ENCODE measurements around the gene SLC26A11.

The SLC26A11 gene

DNA sequence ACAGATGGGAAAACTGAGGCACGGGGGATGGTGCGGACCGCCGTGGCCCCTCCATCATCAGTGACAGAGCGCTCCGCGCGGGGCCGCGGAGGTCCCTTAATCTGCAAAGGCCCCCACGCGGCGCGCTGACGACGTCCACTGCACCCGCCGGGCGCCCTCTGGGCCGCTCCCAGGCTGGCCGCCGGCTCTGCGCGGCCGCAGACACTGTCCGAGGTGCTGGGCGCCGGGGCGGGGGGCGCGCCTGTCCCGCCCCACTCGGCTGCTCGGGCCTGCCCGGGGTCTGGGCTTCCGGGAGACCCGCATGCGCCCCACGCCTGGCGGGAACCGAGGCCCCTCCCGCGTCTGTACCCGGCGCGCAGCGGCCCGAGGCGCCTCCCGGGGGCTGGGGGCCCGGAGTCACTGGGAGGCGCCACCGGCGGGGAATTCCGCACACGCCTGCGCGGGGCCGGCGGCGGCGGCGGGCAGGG is 39.9 kb downstream of the SLC26A11 start:
- Histone ChIP-seq H3K4me3 (ENCODE audit: low read depth, low read length) (peak overlapping the region; percentile 48), H3K27me3 (ENCODE audit: control insufficient read depth, insufficient read depth, low read length) (no peaks in the 10 kb centered on the region), H3K9ac (ENCODE audit: low read depth, low read length) (peak overlapping the region; percentile 24), H3K36me3 (ENCODE audit: control insufficient read depth, insufficient read depth, low read length) (peaks cover 12% of the 10 kb centered on the region), H3K4me1 (ENCODE audit: control insufficient read depth, insufficient read depth, low read length) (peaks cover 6% of the 10 kb centered on the region), H3K9me3 (ENCODE audit: control insufficient read depth, insufficient read depth, low read length) (no peaks in the 10 kb centered on the region)

DNA sequence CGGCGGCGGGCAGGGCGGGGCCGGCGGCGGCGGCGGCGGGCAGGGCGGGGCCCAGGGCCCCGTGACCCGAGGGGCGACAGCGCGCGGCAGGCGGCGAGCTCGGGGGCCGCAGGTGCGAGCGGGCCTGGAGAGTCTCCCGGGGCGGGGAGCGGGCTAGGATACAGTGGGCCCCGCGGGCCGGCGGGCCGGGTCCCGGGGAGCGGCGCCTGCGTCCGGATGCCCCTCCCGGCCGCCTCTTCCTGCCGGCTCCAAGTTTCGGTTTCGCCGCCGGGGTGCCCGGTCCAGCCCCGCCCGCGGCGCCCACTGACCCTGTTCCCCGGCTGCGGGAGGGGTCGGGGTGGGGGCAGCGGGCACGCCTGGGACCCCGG is 40.5 kb downstream of the SLC26A11 start, which contains the start of gene RNF213:
Gene RNF213 (plus strand): TSS at position 62 of the 368 bp plus-strand sequence. CDS start 2,830 bp downstream, outside the sequence.
- Histone ChIP-seq H3K27me3 (ENCODE audit: control insufficient read depth, insufficient read depth, low read length) (no peaks in the 10 kb centered on the region), H3K9me3 (ENCODE audit: control insufficient read depth, insufficient read depth, low read length) (no peaks in the 10 kb centered on the region), H3K4me1 (ENCODE audit: control insufficient read depth, insufficient read depth, low read length) (peaks cover 6% of the 10 kb centered on the region)

DNA sequence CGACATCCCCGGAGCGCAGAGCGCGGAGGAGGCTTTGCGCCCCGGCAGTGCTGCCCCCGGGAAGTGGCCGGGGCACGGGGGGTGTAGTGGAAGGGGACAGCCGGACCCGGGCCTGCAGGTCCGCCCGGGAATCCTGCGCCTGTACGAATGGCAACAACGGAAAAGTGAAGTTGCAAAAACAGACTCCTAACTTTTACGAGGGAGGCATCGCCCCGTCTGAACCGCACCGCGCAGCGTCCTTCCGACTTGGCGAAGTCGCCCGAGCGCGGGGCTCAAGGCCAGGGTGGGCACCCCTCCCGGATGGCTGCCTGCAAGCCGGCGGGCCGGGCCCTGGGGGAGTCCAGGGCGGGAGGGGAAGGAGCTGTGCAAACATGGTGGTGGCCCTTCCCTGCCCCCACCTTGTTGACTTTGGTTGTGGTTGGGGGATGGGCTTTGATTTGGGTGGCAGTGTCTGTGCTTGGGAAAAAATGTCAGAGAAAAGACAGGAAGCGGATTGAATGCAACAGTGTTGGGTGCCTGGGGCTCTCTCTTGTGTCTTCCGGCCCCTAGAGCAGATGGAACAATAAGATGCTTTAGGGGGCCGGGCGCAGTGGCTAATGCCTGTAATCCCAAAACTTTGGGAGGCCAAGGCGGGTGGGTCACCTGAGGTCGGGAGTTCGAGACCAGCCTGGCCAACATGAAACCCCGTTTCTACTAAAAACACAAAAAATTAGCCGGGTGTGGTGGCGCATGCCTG is 41.1 kb downstream of the SLC26A11 start:
- Histone ChIP-seq H3K27me3 (ENCODE audit: control insufficient read depth, insufficient read depth, low read length) (no peaks in the 10 kb centered on the region), H3K9me3 (ENCODE audit: control insufficient read depth, insufficient read depth, low read length) (no peaks in the 10 kb centered on the region), H3K4me3 (ENCODE audit: low read depth, low read length) (peak overlapping the region; percentile 71), H3K36me3 (ENCODE audit: control insufficient read depth, insufficient read depth, low read length) (peaks cover 15% of the 10 kb centered on the region), H3K9ac (ENCODE audit: low read depth, low read length) (peak overlapping the region; percentile 81), H3K4me1 (ENCODE audit: control insufficient read depth, insufficient read depth, low read length) (peaks cover 6% of the 10 kb centered on the region)

More for the DNA sequence above, 40.5 kb downstream of the SLC26A11 start, which contains the start of gene RNF213:
- peak within 1 kb of the TSS; percentile 71 for H3K4me3 ChIP-seq (ENCODE audit: low read depth, low read length)
- peak within 1 kb of the TSS; percentile 81 for H3K9ac ChIP-seq (ENCODE audit: low read depth, low read length)
- H3K36me3 ChIP-seq (ENCODE audit: control insufficient read depth, insufficient read depth, low read length) = peaks cover 14% of the 10 kb centered on the region

DNA sequence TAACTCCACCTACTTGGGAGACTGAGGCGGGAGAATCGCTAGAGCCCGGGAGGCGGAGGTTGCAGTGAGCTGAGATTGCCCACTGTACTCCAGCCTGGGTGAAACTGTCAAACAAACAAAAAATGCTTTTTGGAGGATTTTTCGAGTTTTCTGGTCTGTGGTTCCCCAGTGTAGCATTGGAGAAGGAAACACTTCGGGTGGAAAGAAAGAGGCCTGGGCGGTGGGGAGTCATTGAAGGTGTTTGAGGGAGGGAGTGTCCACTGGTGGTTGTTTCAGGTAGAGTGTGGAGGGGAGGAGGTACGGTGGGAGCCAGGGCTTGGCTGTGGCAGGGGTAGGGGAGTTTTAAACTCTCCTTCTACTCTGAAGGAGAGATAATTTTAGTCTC is 41.7 kb downstream of the SLC26A11 start:
- Histone ChIP-seq H3K4me1 (ENCODE audit: control insufficient read depth, insufficient read depth, low read length) (peaks cover 6% of the 10 kb centered on the region), H3K36me3 (ENCODE audit: control insufficient read depth, insufficient read depth, low read length) (peaks cover 15% of the 10 kb centered on the region), H3K27me3 (ENCODE audit: control insufficient read depth, insufficient read depth, low read length) (no peaks in the 10 kb centered on the region), H3K4me3 (ENCODE audit: low read depth, low read length) (peak overlapping the region; percentile 71), H3K9ac (ENCODE audit: low read depth, low read length) (peak overlapping the region; percentile 6), H3K9me3 (ENCODE audit: control insufficient read depth, insufficient read depth, low read length) (no peaks in the 10 kb centered on the region)

GRCh38 chr17:80262291-80262690 is 42.1 kb downstream of the SLC26A11 start:
- peak overlapping the region; percentile 71 for H3K4me3 ChIP-seq (ENCODE audit: low read depth, low read length)
- H3K9ac ChIP-seq (ENCODE audit: low read depth, low read length) = no peak overlapping the region
- peaks cover 6% of the 10 kb centered on the region for H3K4me1 ChIP-seq (ENCODE audit: control insufficient read depth, insufficient read depth, low read length)
- H3K36me3 ChIP-seq (ENCODE audit: control insufficient read depth, insufficient read depth, low read length) = peaks cover 15% of the 10 kb centered on the region
- no peaks in the 10 kb centered on the region for H3K27me3 ChIP-seq (ENCODE audit: control insufficient read depth, insufficient read depth, low read length)
- H3K9me3 ChIP-seq (ENCODE audit: control insufficient read depth, insufficient read depth, low read length) = no peaks in the 10 kb centered on the region

DNA sequence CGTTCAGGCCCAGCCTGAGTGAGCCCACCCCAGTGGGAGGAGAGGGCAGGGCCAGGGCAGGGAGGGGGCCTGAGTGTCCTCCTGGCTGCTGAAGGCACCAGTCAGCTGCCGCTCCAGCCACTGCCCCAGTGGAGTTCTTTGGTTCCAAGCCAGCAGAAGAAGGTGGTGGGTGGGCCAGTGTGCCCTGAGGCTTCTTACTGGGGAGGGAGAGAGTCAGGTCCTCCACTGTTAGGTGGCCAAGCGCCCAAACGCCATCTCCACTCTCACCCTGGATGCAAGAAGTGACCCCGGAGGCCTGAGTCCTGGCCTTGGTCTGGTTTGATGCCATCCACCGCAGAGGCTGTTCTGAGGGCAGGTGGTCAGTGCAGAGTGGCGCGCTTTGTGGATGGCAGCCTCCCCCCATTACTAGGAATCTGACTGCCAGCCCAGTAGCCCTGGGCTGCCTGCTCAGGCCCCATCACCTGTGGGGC is 42.6 kb downstream of the SLC26A11 start:
- Histone ChIP-seq H3K9ac (ENCODE audit: low read depth, low read length) (no peak overlapping the region), H3K9me3 (ENCODE audit: control insufficient read depth, insufficient read depth, low read length) (no peaks in the 10 kb centered on the region), H3K36me3 (ENCODE audit: control insufficient read depth, insufficient read depth, low read length) (peaks cover 15% of the 10 kb centered on the region), H3K4me1 (ENCODE audit: control insufficient read depth, insufficient read depth, low read length) (peaks cover 3% of the 10 kb centered on the region), H3K27me3 (ENCODE audit: control insufficient read depth, insufficient read depth, low read length) (no peaks in the 10 kb centered on the region), H3K4me3 (ENCODE audit: low read depth, low read length) (no peak overlapping the region)

DNA sequence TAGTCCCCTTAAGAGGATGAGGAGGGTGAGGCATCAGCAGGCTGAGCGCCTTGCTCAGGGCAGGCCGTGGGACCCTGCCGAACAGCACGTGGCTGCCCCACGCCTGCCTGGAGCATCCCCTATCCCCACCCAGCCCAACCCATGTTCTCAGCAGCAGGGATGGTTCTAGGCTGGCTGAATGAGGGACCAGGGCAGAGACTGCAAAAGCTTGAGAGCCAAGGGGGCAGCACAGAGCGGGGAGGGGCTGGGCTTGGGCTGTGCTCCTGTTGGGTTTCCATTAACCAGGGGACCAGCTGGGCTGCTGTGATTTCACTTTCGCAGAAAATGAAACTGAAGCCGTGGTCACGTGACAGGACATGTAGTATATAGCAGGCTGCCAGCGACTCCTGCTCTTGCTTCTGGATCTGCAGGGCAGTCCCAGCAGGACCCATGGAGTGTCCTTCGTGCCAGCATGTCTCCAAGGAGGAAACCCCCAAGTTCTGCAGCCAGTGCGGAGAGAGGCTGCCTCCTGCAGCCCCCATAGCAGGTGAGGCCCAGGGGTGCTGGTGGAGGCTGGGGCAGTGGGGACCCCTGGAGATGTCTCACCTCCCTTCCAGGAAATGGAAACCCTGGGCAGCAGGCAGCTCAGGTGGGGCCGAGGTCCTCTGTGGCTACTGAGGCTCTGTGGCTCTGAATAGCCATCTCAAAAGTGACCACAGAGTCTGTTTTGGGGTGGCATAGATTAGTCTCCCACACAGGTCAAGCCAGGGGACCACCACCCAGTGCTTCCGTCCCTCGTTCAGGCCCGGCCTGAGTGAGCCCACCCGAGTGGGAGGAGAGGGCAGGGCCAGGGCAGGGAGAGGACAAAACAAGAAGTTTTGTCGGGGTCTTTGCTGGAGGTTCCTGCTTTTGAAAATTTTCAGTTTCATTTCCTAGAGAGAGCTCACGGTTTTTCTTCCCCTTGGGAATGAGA is 43.3 kb downstream of the SLC26A11 start:
- no peak overlapping the region for H3K4me3 ChIP-seq (ENCODE audit: low read depth, low read length)
- no peaks in the 10 kb centered on the region for H3K27me3 ChIP-seq (ENCODE audit: control insufficient read depth, insufficient read depth, low read length)
- H3K36me3 ChIP-seq (ENCODE audit: control insufficient read depth, insufficient read depth, low read length) = peaks cover 15% of the 10 kb centered on the region
- H3K9ac ChIP-seq (ENCODE audit: low read depth, low read length) = no peak overlapping the region
- H3K4me1 ChIP-seq (ENCODE audit: control insufficient read depth, insufficient read depth, low read length) = peaks cover 3% of the 10 kb centered on the region
- H3K9me3 ChIP-seq (ENCODE audit: control insufficient read depth, insufficient read depth, low read length) = no peaks in the 10 kb centered on the region

DNA sequence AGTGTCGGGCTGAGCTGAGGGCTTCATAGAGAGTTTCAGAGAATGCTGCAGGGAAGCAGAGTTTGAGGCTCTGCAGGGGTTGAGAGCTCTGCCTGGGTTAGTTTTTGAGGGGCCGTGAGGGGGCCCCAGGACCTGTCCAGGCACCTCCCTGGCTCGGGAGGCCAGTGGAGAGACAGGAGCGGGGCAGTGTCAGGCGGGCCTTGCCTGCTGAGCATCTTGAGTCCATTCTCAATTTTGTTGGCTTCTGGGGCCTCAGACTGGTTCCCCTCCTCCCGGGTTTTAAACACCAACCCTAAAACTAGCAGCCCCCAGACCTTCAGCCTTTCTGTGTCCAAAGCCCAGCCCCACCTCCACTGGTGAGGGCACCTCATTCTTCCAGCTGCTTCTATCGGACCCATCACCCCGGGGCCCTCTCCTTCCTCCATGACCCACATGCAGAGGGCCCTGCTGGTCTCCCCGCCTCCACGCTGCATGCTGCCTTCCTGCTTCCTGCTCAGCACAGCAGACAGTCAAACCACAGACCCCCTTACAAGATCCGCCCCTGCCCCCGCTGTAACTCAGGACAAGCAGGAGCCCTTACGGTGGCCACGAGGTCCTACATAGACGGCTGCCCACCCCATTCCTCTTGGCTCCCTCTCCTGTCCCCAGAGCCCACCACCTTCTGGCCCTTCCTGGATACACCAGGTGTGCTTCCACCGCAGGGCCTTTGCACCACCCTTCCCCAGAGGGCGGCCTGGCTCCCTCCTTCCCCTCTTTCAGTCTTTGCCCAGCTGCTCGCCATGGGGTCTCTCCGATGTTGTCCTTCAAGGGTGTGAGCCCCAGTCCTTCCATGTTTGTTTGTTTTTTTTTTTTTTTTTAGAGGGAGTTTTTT is 44.2 kb downstream of the SLC26A11 start:
- H3K4me3 ChIP-seq (ENCODE audit: low read depth, low read length) = no peak overlapping the region
- H3K9me3 ChIP-seq (ENCODE audit: control insufficient read depth, insufficient read depth, low read length) = no peaks in the 10 kb centered on the region
- no peaks in the 10 kb centered on the region for H3K27me3 ChIP-seq (ENCODE audit: control insufficient read depth, insufficient read depth, low read length)

GRCh38 chr17:80265205-80266068 is 45.2 kb downstream of the SLC26A11 start:
- Histone ChIP-seq H3K27me3 (ENCODE audit: control insufficient read depth, insufficient read depth, low read length) (no peaks in the 10 kb centered on the region), H3K4me1 (ENCODE audit: control insufficient read depth, insufficient read depth, low read length) (peaks cover 12% of the 10 kb centered on the region), H3K9me3 (ENCODE audit: control insufficient read depth, insufficient read depth, low read length) (no peaks in the 10 kb centered on the region), H3K36me3 (ENCODE audit: control insufficient read depth, insufficient read depth, low read length) (peaks cover 18% of the 10 kb centered on the region), H3K4me3 (ENCODE audit: low read depth, low read length) (no peak overlapping the region), H3K9ac (ENCODE audit: low read depth, low read length) (no peak overlapping the region)

More for the DNA sequence above, 44.2 kb downstream of the SLC26A11 start:
- peaks cover 18% of the 10 kb centered on the region for H3K36me3 ChIP-seq (ENCODE audit: control insufficient read depth, insufficient read depth, low read length)
- H3K4me1 ChIP-seq (ENCODE audit: control insufficient read depth, insufficient read depth, low read length) = peaks cover 3% of the 10 kb centered on the region
- no peak overlapping the region for H3K9ac ChIP-seq (ENCODE audit: low read depth, low read length)

- Histone ChIP-seq H3K36me3 (ENCODE audit: control insufficient read depth, insufficient read depth, low read length) (peaks cover 18% of the 10 kb centered on the region), H3K27me3 (ENCODE audit: control insufficient read depth, insufficient read depth, low read length) (no peaks in the 10 kb centered on the region), H3K9me3 (ENCODE audit: control insufficient read depth, insufficient read depth, low read length) (no peaks in the 10 kb centered on the region), H3K9ac (ENCODE audit: low read depth, low read length) (no peak overlapping the region), H3K4me1 (ENCODE audit: control insufficient read depth, insufficient read depth, low read length) (peaks cover 14% of the 10 kb centered on the region), H3K4me3 (ENCODE audit: low read depth, low read length) (no peak overlapping the region)
These were observed 47.2 kb downstream of the SLC26A11 start for GRCh38 chr17:80267391-80267790.

All from iPS-15b (cell line).